ENCODE measurements around the gene LRP6.

The LRP6 gene

DNA sequence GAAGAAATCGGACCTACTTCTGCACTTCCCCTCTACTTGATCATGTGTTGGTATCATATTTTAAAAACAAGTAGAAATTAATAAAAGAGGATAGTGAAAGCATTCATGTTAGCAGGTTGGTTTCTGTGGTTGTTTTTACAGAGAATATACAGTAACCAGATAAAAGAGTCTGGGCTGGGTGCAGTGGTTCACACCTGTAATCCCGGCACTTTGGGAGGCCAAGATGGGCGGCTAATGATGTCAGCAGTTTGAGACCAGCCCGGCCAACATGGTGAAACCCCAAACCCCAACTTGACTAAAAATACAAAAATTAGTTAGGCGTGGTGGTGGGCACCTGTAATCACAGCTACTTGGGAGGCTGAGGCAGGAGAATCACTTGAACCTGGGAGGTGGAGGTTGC is 55.9 kb downstream of the LRP6 start:
- DNase-seq, result no peak

DNA sequence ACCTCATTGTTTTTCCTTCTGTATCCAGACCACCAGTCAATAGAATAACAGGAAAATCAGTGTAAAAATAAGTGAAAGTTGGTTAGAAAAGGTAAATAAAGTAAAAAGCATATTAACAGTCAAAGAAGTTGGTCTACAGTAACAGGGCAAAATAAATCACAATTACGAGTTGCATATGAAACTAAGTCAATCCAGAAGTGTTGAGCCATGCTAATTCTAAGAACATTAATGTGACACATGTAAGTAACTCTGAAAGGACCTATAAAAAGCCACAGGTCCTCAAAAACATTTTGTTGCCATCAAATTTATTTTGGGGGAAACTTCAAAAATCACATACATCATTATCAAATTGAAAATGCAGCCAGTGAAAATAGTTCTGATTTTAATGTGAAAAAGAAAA is 56.4 kb downstream of the LRP6 start:
- no peak for DNase-seq

DNA sequence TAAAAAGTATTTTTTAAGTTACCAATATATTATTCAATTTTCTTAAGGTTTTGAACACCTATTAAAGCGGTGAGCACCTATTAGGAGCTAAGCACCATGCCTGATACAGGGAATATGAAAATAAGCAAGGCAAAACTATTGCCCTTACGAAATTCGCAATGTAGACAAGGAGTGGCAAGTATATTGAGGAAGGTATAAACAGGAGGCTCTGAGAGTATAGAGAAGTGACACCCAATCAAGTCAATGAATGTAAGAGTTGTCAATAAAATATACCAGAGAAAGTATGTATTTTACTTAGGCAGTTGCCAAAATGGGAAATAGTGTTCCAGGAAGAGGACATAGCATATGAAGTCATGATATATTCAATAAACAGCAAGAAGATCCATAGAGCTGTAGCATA is 57.2 kb downstream of the LRP6 start:
- no peak for DNase-seq

DNA sequence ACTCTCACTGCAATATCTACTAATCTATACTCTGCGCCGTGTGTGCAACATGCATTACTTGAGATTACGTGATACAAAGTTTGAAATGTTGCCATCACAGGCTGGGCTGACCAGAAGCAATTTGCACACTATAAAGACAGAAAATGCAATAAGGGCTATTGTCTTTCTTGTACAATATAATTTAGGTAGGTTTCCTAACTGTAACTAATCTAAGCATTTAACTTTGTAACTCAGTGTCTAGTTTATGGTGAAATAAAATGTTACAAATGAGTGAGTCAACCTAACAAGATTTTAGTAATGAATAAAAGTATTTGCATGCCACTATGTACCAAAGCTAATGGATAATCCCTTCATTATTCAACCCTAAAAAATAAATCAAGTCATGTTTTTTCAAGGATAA is 57.8 kb downstream of the LRP6 start:
- DNase-seq, result no peak

DNA sequence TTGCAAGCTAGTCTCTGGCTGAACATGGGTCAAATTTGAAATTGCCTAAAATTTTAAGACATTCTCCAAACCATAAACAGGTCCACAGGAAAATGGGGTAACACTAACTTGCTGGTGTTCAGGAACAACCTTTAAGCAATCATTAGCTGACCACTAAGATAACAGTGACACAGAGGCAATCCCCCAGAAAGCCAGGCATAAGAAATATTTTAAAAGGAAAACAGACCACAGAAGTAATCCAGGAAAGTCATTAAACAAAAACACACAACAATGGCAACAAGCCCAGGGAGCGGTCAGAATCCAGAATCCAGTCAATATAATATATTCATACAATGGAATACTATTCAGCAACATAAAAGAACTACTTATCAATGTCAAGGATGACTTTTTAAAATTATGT is 59.1 kb downstream of the LRP6 start:
- no peak for DNase-seq

DNA sequence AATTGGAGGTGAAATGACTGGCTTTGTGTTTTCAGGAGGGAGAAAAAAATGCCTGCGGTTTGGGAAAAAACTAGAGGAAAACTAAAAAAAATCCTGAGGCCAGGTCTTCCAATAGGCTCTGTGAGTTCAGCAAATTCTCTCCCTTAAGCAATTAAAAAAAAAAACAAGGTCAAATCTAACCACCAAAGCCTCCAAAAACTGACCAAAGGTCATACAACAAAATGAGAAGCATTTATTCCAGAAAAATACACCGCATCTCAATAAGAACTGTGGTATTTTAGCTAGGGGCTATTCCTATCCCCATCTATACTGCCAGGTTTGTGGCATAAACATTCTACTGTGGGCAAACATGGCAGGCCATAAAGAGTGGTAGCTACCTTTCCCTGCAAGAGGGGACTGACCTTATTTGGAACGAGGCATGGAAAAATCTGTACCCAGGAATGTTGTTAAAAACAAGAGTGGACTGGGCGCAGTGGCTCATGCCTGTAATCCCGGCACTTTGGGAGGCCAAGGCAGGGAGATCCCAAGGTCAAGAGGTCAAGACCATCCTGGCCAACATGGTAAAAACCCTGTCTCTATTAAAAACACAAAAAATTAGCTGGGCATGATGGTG is 60.0 kb downstream of the LRP6 start:
- DNase-seq, result no peak

DNA sequence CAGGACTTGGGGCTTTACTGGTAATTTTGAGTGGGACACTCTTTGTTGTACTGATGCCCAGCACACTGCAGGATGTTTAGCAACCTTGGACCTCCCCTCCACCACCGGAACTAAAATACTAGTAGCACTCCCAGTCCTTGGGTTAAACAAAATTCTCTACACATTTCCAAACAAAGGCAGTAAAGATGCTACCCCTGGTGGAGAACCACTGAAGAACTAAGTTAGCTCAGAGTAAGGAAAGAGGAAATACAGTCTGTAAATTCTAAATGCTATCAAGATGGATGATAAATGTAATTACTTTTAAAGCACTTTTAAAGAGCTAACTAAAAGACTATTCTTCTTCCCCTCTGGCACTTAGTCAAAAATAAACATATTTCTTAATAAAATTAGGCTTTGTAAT is 64.1 kb downstream of the LRP6 start:
- no peak for DNase-seq

DNA sequence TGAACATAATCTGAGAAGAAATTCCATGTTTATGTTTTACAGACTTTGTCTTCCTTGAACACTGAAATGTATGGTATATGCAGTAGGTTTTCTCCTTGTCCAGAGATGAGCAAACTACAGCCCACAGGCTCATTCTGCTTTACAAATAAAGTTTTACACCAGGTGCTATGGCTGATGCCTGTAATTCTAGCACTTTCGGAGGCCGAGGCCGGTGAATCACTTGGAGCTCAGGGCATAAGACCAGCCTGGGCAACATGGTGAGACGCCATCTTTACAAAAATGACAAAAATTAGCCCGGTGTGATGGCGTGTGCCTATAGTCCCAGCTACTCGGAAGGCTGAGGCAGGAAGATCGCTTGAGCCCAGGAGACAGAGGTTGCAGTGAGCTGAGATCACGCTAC is 64.7 kb downstream of the LRP6 start:
- DNase-seq, result no peak

DNA sequence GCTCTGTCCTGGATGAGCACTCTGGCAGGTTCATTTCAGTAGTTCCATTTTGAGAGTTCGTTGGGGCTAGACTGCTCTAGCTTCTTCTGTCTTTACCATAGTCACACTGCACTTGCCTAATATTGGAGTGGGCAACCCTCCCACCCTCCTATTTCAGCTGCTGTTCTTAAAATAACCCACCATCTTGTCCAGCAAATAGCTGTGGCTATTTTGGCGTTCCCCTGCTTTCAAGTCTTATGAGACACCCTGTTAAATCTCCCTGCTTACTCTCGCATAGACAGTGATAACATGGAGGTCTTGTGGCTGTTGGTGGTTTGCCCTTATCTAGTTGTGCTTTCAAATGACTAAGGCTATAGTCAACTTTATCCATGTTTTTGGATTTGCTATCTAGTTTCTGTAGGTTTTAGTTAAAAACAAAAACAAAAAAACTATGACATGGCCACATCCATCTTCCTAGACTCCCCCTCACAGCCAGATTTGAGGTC is 65.5 kb downstream of the LRP6 start:
- DNase-seq, result no peak

DNA sequence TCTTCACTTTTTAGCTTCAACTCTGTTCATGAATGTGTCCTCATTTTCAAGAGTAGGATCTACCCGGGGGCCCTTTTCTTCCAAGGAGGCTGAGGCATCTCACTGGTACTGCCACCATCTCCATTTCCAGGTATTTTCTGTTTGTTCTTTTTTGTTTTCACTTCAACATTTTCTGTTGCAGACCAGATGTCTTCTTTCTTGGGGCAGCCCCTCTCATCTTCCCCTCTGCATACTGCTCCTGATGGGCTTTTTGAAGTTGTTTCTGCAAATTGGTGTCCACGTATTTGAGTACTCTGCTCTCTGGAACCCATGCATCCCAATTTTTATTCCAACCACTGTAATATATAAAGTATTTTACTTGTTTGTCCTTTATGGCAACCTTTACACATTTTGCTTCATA is 66.5 kb downstream of the LRP6 start:
- DNase-seq, result no peak

DNA sequence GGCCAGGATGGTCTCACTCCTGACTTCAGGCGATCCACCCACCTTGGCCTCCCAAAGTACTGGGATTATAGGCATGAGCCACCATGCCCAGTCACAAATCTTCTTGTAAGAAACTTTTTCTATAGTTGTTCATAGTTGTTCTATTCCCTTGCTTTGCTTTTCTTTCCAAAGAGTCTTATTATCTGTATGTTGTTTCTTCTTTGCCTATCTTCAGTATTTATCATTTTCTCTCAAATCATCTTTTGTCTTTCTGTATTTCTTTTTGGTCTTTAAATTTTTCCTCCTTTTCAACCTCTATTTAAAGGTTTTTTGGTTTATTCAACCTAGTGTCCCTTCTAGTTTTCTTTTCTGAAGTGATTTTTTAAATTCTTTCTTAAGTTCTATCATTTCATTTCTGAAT is 68.7 kb downstream of the LRP6 start:
- no peak for DNase-seq

DNA sequence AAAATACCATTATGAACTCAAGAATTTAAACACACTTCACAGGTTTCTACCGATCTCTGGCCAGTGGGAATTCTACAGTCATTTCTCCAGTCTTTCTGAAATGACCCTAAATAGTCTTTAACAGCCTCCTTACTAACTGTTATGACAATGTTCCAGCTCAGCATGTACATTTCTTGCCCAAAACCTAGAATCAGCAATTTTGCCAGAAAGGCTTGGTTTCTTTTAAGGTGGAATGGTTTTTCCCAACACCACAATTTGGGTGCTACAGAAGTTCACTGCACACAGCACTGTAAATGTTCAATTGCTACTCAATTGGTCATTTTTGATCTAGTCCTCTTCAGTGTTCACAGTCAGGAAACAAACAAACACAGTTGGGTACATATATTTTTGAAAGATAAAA is 69.7 kb downstream of the LRP6 start:
- no peak for DNase-seq

DNA sequence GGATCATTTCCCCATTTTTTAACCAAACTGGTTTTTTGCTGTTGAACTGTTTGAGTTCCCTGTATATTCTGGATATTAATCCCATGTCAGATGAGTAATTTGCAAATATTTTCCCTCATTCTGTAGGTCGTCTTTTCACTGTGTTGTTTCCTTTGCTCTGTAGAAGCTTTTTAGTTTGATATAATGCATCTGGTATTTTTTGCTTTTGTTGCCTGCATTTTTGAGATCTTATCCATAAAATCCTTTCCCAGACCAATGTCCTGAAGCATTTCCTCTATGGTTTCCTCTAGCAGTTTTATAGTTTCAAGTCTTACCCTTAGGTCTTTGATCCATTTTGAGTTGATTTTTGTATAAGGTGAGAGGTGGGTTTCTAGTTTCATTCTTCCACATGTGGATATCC is 71.3 kb downstream of the LRP6 start:
- DNase-seq, result no peak

DNA sequence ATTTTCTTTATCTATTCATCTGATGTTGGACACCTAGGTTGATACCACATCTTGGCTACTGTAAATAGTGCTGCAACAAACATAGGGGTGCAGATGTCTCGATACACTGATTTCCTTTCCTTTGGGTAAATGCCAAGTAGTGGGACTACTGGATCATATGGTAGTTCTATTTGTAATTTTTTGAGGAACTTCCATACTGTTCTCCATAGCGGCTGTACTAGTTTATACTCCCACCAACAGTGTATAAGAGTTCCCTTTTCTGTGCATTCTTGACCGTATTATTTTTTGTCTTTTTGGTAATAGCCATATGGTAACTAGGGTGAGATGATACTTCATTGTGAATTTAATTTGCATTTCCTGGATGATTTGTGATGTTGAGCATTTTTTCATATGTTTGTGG is 71.8 kb downstream of the LRP6 start:
- DNase-seq, result no peak

DNA sequence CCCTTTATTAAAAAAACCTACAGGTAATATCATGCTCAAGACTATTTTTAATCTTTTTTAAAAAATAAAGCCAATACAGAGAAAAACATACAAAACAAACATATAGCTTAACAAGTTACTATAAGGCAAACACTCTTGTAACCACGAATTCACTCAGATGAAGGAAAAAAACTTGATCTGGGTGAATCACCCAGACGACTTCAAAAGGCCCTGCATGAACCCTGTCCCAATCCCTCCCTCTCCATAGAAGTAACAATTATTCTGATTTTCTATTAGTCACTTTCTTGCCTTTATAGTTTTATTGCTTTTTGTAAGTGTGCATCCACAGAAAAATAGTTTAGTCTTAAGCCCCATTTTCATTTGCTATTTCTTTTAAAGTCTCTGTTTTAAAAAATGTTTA is 72.6 kb downstream of the LRP6 start:
- no peak for DNase-seq

DNA sequence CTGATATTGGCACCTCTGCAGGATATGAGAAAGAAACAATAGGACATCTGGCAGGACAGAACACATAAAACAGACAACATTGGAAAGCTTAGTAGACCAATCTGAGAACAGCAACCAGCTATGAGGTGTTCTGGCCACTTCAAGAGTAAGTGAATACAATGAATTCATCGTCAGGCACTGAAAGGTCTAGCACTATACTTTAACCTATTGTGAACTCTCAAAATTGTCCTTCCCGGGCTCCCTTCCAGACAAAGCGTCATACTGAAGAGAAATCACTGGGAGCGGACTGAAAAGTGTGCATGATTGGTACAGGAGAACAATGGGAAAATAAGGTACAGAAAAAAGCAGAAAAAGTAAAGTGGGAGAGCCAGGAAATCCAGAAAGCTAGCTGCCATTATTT is 75.8 kb downstream of the LRP6 start:
- no peak for DNase-seq

DNA sequence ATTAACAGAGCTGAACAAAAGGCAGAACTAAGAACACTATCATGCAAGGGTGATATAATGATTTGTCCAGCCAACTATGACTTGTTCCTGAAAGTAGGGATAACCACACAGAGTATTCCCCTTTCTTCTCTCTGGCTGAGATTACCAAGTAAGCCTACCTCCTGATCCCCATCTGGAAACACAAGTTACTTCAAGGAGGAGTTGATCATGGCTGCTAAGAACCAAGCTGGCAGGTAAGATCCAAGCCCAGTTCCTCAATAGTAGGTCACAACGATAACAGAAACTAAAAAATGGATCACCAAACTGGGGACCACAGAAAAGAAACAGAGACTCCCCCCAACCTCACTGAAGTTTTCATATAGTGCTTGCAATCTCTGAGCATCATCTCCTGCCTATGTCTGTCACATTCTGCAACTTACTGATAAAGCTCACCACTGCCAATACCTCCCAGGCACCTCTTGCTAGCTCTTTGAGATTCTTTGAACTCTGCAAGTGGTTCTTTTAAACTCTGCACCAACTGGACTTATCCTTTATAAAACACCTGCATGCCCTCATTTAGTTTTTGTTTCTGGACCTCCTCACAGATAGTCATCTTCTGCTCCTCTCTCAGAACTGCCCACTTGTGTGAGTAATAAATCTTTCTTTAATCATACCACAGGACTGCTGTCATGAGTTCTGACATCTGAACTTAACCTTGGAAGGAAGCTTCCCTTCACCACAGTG is 76.6 kb downstream of the LRP6 start:
- DNase-seq, result no peak

DNA sequence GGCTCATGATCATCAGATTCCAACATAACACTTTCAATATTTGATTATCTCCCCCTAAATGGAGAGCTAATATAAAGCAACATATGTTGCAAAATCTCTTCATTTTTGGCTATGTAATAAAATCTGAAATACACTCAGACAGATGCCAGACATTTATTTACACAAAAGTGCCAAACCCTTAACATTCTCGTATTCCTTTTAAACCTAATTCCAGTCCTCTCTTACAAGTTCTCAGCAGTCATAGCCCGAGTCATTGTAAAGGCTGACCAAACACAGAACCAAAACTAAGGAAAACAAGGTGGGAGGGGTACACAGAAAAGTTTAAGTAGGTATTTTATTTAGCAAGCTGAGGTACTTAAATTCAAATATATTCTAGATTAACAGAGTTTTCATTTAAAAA is 81.4 kb downstream of the LRP6 start:
- no peak for DNase-seq

DNA sequence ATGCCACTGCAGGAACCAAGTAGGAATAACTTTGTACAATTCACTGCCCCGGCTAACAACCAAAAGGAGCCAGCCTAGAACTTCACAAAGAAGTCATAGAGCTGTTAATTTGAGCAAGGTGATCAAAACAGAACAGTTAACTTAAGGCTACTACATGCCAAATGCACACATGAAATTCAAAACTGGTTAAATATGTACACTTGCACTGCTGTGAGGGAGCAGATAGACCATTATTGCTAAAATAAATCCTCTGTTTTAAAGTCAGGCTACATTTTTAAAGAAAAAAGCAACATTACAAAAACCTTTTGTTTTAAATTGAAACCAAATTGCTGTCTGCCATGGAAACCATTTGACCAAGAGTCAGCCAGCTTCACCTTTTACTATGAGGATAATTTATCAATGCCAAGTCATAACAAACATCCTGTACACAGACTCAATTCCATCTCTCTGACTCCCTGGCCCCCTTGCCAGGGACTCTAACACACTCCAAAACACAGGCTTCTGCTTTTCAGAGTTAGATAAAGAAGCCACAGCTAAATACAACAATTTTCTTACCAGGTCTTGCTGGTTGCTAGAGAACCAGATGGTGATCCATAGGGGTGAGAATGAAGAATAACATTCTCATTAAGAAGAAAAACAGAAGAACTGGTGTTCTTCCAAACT is 84.0 kb downstream of the LRP6 start:
- DNase-seq, result no peak

DNA sequence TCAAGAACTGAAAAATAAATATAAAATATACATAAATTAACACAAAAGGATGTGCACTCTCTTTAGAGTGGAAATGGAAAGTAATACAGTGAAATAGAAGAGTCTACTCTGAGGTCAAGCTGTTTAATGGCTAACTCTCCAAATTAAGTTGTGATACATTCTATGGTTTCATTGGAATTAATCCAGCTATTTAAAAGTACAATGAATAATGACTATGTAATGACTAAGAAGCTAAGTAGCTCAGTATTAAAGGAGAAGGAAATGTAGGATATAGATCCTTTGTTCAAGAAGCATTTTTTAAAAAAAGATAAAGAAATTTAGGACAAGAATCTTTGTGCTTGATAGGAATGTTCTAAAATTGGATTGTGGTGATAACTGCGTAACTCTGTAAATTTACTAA is 85.3 kb downstream of the LRP6 start:
- DNase-seq, result no peak

DNA sequence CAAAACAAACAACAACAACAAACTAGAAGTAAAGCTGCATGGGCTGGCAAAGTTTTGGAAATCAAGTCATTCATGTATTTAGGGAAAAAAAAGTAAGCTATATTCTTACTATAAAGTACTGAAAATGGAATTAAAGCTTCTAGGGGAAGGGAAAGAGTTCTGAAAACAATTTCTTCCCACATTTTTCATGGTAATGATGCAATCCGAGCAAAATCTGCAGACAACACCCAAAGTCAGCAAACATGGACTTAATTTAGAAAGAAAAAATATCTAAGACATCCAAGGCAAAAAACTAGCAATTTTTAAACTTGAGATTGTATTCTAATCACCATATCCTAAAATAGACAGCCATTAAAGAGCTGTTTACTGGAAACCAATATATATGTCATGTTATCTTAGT is 86.3 kb downstream of the LRP6 start:
- no peak for DNase-seq

DNA sequence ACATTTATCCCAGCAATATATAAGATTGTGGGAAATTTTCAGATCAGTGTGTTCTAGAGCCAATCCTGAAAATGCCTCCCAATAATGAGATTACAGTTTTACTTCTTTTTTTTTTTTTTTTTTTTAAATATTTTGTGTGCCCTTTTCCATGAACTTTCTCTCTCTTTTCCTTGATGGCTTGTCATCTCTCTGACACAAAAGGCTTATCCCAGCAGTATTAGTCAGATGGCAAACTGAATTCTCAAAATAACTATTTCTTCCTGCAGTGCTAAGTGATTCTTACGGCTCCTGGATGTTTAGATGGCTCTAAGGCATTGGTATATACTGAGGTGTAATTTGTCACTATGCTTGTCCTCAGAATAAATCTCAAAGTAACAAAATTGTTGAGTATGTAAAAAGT is 86.7 kb downstream of the LRP6 start:
- no peak for DNase-seq

DNA sequence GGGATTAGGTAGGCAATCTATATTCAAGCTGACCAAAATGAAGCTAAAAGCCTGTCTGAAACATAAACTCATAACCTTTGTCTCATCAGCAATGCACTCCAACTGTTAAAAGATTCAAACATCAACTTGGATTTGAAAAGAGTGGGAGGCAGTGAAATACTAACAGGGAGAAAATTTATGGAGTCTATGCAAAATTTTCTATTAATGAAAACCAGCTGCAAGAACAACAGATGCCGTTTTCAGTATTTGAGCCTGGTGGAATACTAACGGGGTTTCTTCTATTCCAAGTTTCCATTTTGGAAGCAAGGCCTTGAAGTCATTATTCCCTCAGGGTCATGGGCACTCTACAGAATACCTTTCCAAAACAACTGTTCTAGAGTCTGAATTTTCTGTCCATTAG is 88.3 kb downstream of the LRP6 start:
- DNase-seq, result no peak

DNA sequence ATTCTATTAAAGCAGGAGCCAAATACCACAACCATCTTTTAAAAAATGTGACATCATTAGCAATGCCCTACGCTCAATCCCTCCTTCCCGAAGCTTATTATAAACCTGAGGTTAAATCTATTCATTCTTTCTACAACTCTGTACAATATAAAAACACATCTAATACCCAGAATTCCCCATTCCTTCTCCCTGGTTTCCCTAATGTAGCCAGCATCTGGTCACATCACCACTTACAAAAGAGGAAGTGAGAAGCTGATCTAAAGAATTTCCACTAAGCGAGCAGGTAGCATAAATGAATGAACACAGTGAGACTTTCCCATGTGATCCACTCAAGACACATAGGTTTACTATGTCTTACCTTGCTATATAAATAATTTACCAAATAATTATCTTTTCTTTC is 90.4 kb downstream of the LRP6 start:
- no peak for DNase-seq
